ENCODE results near the gene MAP6D1. TPM values are rescaled to one million over a fixed set of nuclear protein-coding genes. Genes with fewer than 3 reads are reported as not detected.

The MAP6D1 gene
- total and polyA plus RNA-seq, 2 donors (not counting 1 experiment from before 2014, with no cell fraction given) = 0.46 to 4.2 TPM

- no peak for DNase-seq
- POLR2A ChIA-PET = no interaction called here
- CTCF ChIA-PET = no interaction called here
- Histone ChIP-seq H3K79me2 (ENCODE audit: control insufficient read depth, insufficient read depth, low read length) (no peaks in the 10 kb centered on the region), H3K9me3 (ENCODE audit: control extremely low read depth in 1 of 3, control insufficient read depth in 2 of 3, insufficient read depth in 1 of 3, low read length in 2 of 3) (no peaks in the 10 kb centered on the region), H3K9ac (ENCODE audit: low read length) (no peak overlapping the region), H3K36me3 (replicated peaks in 1 of 2; ENCODE audit: control extremely low read depth in 1 of 2, control insufficient read depth in 1 of 2, extremely low read depth in 1 of 2, insufficient read depth in 2 of 2, low read length in 1 of 2) (peaks cover 2 to 42% of the 10 kb centered on the region in 2 experiments), H3K4me2 (replicated peaks; ENCODE audit: low read depth, low read length, poor library complexity, severe bottlenecking) (no peak overlapping the region), H2AFZ (ENCODE audit: insufficient read depth, low read depth, low read length, poor library complexity, severe bottlenecking) (no peak overlapping the region), H4K20me1 (ENCODE audit: control insufficient read depth, insufficient read depth, low read length, poor library complexity, severe bottlenecking) (peaks cover 5% of the 10 kb centered on the region), H3K4me3 (ENCODE audit: control extremely low read depth in 1 of 5, extremely low read depth in 1 of 5, insufficient read depth in 1 of 5, low read depth in 2 of 5, low read length in 4 of 5) (no peak overlapping the region), H3K27ac (ENCODE audit: low read length in 2 of 2) (no peak overlapping the region), H3K4me1 (ENCODE audit: control insufficient read depth in 2 of 2, insufficient read depth in 2 of 2, low read length in 2 of 2) (no peaks in the 10 kb centered on the region), H3K27me3 (replicated peaks in 1 of 4; ENCODE audit: control extremely low read depth in 1 of 4, control insufficient read depth in 3 of 4, insufficient read depth in 4 of 4, low read length in 3 of 4) (no peaks in the 10 kb centered on the region)
- ATAC-seq (ENCODE audit: low read depth) = no peak
- Mint-ChIP-seq H3K27ac (no peak overlapping the region), H3K4me1 (no peaks in the 10 kb centered on the region), H3K27me3 (no peaks in the 10 kb centered on the region), H3K4me3 (no peak overlapping the region), H3K9me3 (ENCODE audit: insufficient read depth) (no peaks in the 10 kb centered on the region)
- TF ChIP-seq EZH2 (IDR thresholded peaks at IDR 0.05; ENCODE audit: borderline replicate concordance, insufficient read depth, low read depth, low read length, poor library complexity, severe bottlenecking) (no peak), CTCF (IDR thresholded peaks at IDR 0.05) (no peak)
- 86% methylated on average over 9 of the region's 13 CpGs for WGBS (ENCODE audit: insufficient coverage)
- intact Hi-C loops (cut with micrococcal nuclease) = no loop called here
Measured at GRCh38 chr3:183845608-183846288, 20.4 kb upstream of the MAP6D1 start.

- no peak overlapping the region for H3K4me2 ChIP-seq (replicated peaks; ENCODE audit: low read depth, low read length, poor library complexity, severe bottlenecking)
- CTCF ChIA-PET = no interaction called here
- H3K27me3 ChIP-seq (replicated peaks in 1 of 4; ENCODE audit: control extremely low read depth in 1 of 4, control insufficient read depth in 3 of 4, insufficient read depth in 4 of 4, low read length in 3 of 4) = no peaks in the 10 kb centered on the region
- intact Hi-C loops (cut with micrococcal nuclease) = no loop called here
- Mint-ChIP-seq H3K27me3 (no peaks in the 10 kb centered on the region), H3K4me1 (no peaks in the 10 kb centered on the region), H3K4me3 (no peak overlapping the region), H3K27ac (no peak overlapping the region), H3K9me3 (ENCODE audit: insufficient read depth) (no peaks in the 10 kb centered on the region)
- H3K9me3 ChIP-seq (ENCODE audit: control extremely low read depth in 1 of 3, control insufficient read depth in 2 of 3, insufficient read depth in 1 of 3, low read length in 2 of 3) = no peaks in the 10 kb centered on the region
- H3K9ac ChIP-seq (ENCODE audit: low read length) = no peak overlapping the region
- H3K4me1 ChIP-seq (ENCODE audit: control insufficient read depth in 2 of 2, insufficient read depth in 2 of 2, low read length in 2 of 2) = no peaks in the 10 kb centered on the region
- POLR2A ChIA-PET = no interaction called here
- peaks cover under 1 to 49% of the 10 kb centered on the region in 2 experiments for H3K36me3 ChIP-seq (replicated peaks in 1 of 2; ENCODE audit: control extremely low read depth in 1 of 2, control insufficient read depth in 1 of 2, extremely low read depth in 1 of 2, insufficient read depth in 2 of 2, low read length in 1 of 2)
- no peak for DNase-seq
- no peaks in the 10 kb centered on the region for H3K79me2 ChIP-seq (ENCODE audit: control insufficient read depth, insufficient read depth, low read length)
- WGBS (ENCODE audit: insufficient coverage) = 100% methylated on average over 2 of the region's 4 CpGs
- peaks cover 5% of the 10 kb centered on the region for H4K20me1 ChIP-seq (ENCODE audit: control insufficient read depth, insufficient read depth, low read length, poor library complexity, severe bottlenecking)
- no peak overlapping the region for H3K27ac ChIP-seq (ENCODE audit: low read length in 2 of 2)
- TF ChIP-seq CTCF (IDR thresholded peaks at IDR 0.05) (no peak), EZH2 (IDR thresholded peaks at IDR 0.05; ENCODE audit: borderline replicate concordance, insufficient read depth, low read depth, low read length, poor library complexity, severe bottlenecking) (no peak)
- ATAC-seq (ENCODE audit: low read depth) = no peak
- no peak overlapping the region for H3K4me3 ChIP-seq (ENCODE audit: control extremely low read depth in 1 of 5, extremely low read depth in 1 of 5, insufficient read depth in 1 of 5, low read depth in 2 of 5, low read length in 4 of 5)
- no peak overlapping the region for H2AFZ ChIP-seq (ENCODE audit: insufficient read depth, low read depth, low read length, poor library complexity, severe bottlenecking)
Measured at GRCh38 chr3:183845090-183845489, 19.7 kb upstream of the MAP6D1 start.
